IMR-90 (cell line): ENCODE data around the gene NAA50.

Source experiments
- CEBPB ChIP-seq: IDR thresholded peaks from 2 replicates; pipeline ENCODE4 v1.6.1; 2012; ENCODE audit warnings: low read depth, low read length, improper control_type of control experiment
- FOS ChIP-seq: fragments of 150-350 bp; IDR thresholded peaks from 2 replicates; pipeline ENCODE4 v1.6.1; 2016; ENCODE audit warnings: low read depth, low read length
- POLR2A ChIP-seq: IDR thresholded peaks from 2 replicates; pipeline ENCODE4 v1.6.1; 2012; ENCODE audit warnings: mild to moderate bottlenecking, low read depth, low read length
- RAD21 ChIP-seq: IDR thresholded peaks from 2 replicates; pipeline ENCODE4 v1.6.1; 2012; ENCODE audit warnings: low read length, improper control_type of control experiment
- RFX5 ChIP-seq: IDR thresholded peaks from 2 replicates; pipeline ENCODE4 v1.8.0; 2012; ENCODE audit warnings: low read depth, mild to moderate bottlenecking, low read length, moderate library complexity
- SMC3 ChIP-seq: fragments of 150-350 bp; IDR thresholded peaks from 2 replicates; pipeline ENCODE4 v1.6.1; 2016; ENCODE audit warnings: low read depth, mild to moderate bottlenecking, antibody characterized with exemption, low read length, moderate library complexity
- TF ChIP-seq, protein P1 (sequence below): conservative IDR thresholded peaks from 2 replicates; pipeline ENCODE4 v1.5.1; 2012; ENCODE audit warnings: mild to moderate bottlenecking, low read depth, low read length, improper control_type of control experiment
- TF ChIP-seq, protein P2 (sequence below): fragments of 150-350 bp; IDR thresholded peaks from 2 replicates; pipeline ENCODE4 v1.6.1; 2016; ENCODE audit warnings: low read depth, mild to moderate bottlenecking, low read length, moderate library complexity, borderline replicate concordance

DNA sequence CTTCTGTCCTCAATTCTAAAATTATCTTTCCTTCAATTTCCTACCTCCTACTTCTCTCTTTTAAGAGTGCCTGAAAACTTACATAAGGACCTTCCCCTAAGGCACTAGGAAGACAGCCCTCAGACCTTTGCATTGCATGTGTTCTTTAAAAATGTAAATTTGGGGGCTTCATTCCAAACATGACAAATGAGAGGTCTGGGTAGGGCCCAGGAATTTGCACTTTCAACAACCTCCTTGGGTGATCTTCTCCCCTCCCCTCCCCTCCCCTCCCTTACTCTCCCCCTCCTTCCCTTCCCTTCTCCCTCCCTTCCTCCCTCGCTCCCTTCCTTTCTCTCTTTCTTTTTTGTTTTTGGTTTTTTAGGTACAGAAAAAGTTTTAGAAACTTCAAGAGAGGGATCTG is 68.3 kb downstream of the NAA50 start:
- TF ChIP-seq, protein P1, sequence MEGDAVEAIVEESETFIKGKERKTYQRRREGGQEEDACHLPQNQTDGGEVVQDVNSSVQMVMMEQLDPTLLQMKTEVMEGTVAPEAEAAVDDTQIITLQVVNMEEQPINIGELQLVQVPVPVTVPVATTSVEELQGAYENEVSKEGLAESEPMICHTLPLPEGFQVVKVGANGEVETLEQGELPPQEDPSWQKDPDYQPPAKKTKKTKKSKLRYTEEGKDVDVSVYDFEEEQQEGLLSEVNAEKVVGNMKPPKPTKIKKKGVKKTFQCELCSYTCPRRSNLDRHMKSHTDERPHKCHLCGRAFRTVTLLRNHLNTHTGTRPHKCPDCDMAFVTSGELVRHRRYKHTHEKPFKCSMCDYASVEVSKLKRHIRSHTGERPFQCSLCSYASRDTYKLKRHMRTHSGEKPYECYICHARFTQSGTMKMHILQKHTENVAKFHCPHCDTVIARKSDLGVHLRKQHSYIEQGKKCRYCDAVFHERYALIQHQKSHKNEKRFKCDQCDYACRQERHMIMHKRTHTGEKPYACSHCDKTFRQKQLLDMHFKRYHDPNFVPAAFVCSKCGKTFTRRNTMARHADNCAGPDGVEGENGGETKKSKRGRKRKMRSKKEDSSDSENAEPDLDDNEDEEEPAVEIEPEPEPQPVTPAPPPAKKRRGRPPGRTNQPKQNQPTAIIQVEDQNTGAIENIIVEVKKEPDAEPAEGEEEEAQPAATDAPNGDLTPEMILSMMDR = no peak
- TF ChIP-seq CEBPB (no peak), POLR2A (no peak), SMC3 (no peak), RFX5 (no peak), RAD21 (no peak), FOS (no peak)
- TF ChIP-seq, protein P2, sequence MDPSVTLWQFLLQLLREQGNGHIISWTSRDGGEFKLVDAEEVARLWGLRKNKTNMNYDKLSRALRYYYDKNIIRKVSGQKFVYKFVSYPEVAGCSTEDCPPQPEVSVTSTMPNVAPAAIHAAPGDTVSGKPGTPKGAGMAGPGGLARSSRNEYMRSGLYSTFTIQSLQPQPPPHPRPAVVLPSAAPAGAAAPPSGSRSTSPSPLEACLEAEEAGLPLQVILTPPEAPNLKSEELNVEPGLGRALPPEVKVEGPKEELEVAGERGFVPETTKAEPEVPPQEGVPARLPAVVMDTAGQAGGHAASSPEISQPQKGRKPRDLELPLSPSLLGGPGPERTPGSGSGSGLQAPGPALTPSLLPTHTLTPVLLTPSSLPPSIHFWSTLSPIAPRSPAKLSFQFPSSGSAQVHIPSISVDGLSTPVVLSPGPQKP = no peak
